ENCODE data around the gene EPHA6. TPM values are rescaled to one million over a fixed set of nuclear protein-coding genes. Genes with fewer than 3 reads are reported as not detected.

Gene EPHA6
- total RNA-seq, 6 donors from 2014 or later, result 0.14 to 1.0 (median 0.57) TPM; not detected in 3

- Histone ChIP-seq H3K27me3 (no peaks in the 10 kb centered on the region), H3K4me1 (no peaks in the 10 kb centered on the region), H3K27ac (no peak overlapping the region), H3K4me3 (no peak overlapping the region), H3K36me3 (no peaks in the 10 kb centered on the region), H3K9me3 (no peaks in the 10 kb centered on the region)
- TF ChIP-seq POLR2AphosphoS5 (IDR thresholded peaks at IDR 0.05) (no peak), POLR2A (IDR thresholded peaks at IDR 0.05) (no peak), EP300 (IDR thresholded peaks at IDR 0.05) (no peak)
- TF ChIP-seq, protein P1, sequence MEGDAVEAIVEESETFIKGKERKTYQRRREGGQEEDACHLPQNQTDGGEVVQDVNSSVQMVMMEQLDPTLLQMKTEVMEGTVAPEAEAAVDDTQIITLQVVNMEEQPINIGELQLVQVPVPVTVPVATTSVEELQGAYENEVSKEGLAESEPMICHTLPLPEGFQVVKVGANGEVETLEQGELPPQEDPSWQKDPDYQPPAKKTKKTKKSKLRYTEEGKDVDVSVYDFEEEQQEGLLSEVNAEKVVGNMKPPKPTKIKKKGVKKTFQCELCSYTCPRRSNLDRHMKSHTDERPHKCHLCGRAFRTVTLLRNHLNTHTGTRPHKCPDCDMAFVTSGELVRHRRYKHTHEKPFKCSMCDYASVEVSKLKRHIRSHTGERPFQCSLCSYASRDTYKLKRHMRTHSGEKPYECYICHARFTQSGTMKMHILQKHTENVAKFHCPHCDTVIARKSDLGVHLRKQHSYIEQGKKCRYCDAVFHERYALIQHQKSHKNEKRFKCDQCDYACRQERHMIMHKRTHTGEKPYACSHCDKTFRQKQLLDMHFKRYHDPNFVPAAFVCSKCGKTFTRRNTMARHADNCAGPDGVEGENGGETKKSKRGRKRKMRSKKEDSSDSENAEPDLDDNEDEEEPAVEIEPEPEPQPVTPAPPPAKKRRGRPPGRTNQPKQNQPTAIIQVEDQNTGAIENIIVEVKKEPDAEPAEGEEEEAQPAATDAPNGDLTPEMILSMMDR (IDR thresholded peaks at IDR 0.05), result no peak
- WGBS, 2 donors, result 83 to 86% methylated on average over 2 of the region's 2 CpGs
- no peak for ATAC-seq (ENCODE audit: low FRiP score in 2 of 2)
- DNase-seq, result no peak
These were observed 616.2 kb downstream of the EPHA6 start for GRCh38 chr3:97430601-97431000.

DNA sequence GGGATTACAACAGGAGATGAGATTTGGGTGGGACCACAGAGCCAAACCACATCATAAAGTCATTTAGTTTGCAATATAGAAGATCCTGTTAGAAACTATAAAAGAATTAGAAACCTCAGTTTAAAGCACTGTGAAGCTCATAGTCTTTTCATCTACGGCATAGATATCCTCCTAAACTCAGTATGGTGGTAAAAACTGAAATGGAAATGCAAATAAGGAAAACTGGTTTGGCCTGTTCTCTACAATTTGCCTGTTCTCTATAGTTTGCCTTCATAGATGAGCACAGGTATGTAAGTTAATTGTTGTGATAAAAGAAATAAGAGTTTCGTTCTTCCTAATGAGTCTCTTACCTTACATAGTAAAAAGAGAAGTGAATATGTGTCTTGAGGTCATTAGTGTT, 618.5 kb downstream of the EPHA6 start:
- no peak overlapping the region for H3K4me3 ChIP-seq
- DNase-seq, result no peak
- WGBS, 2 donors, result 64 to 69% methylated on average over 2 of the region's 2 CpGs
- no peak for ATAC-seq (ENCODE audit: low FRiP score in 2 of 2)
- no peaks in the 10 kb centered on the region for H3K9me3 ChIP-seq
- H3K4me1 ChIP-seq, result no peaks in the 10 kb centered on the region
- H3K27ac ChIP-seq, result no peak overlapping the region
- H3K27me3 ChIP-seq, result no peaks in the 10 kb centered on the region
- TF ChIP-seq POLR2AphosphoS5 (IDR thresholded peaks at IDR 0.05), result no peak
- no peak for TF ChIP-seq EP300 (IDR thresholded peaks at IDR 0.05)
- TF ChIP-seq, protein P1 (IDR thresholded peaks at IDR 0.05), result no peak
- no peak for TF ChIP-seq POLR2A (IDR thresholded peaks at IDR 0.05)
- H3K36me3 ChIP-seq, result no peaks in the 10 kb centered on the region

GRCh38 chr3:97438131-97438530, 623.7 kb downstream of the EPHA6 start:
- Histone ChIP-seq H3K4me3 (no peak overlapping the region), H3K9me3 (no peaks in the 10 kb centered on the region), H3K36me3 (no peaks in the 10 kb centered on the region), H3K27ac (no peak overlapping the region), H3K27me3 (no peaks in the 10 kb centered on the region), H3K4me1 (no peaks in the 10 kb centered on the region)
- ATAC-seq (ENCODE audit: low FRiP score in 2 of 2), result no peak
- no peak for DNase-seq
- 70 to 77% methylated on average over 1 of the region's 1 CpG for WGBS, 2 donors
- TF ChIP-seq POLR2A (IDR thresholded peaks at IDR 0.05), result no peak
- TF ChIP-seq EP300 (IDR thresholded peaks at IDR 0.05), result no peak
- TF ChIP-seq POLR2AphosphoS5 (IDR thresholded peaks at IDR 0.05), result no peak
- TF ChIP-seq, protein P1 (IDR thresholded peaks at IDR 0.05), result no peak

DNA sequence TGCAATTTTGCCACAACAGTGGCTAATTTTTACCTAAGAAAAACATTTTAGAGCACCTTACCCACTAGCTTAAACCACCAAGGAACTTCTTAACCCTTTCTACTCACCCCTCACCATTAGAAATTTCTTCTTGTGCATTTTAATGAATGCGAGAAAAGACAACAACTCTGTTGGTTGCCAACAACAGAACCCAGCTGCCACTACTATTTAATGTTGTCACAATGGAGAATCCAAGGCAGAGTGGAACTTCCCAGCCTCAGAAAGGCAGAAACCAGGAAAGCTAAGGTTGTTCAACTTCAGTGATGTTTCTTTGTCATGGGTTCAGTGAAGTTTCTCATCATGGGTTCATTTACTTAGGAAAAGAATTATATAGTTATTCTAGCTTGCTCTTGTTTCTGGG, 625.0 kb downstream of the EPHA6 start:
- 69 to 71% methylated on average over 1 of the region's 1 CpG for WGBS, 2 donors
- DNase-seq, result no peak
- Histone ChIP-seq H3K4me3 (no peak overlapping the region), H3K27me3 (no peaks in the 10 kb centered on the region), H3K9me3 (no peaks in the 10 kb centered on the region), H3K4me1 (no peaks in the 10 kb centered on the region), H3K27ac (no peak overlapping the region), H3K36me3 (no peaks in the 10 kb centered on the region)
- no peak for TF ChIP-seq EP300 (IDR thresholded peaks at IDR 0.05)
- TF ChIP-seq POLR2A (IDR thresholded peaks at IDR 0.05), result no peak
- TF ChIP-seq, protein P1 (IDR thresholded peaks at IDR 0.05), result no peak
- no peak for TF ChIP-seq POLR2AphosphoS5 (IDR thresholded peaks at IDR 0.05)
- no peak for ATAC-seq (ENCODE audit: low FRiP score in 2 of 2)

DNA sequence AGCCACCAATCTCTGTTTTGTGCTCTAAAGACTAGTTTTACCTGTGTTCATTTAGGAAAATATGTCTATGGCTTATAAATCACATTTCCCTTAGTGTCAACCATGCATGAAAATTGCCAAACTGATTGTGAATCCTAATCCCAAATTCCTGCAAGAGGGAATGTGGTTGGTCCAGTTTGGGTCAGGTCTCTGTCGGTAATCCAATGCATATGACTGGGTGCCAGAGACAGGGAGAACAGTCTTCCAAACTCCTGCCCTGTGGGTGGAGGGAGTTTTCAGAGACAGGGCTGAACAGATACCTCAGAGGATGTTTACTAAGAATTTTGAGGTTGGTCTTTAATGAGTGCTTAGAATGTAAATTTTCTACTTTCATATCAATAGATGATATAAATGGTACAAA, 649.6 kb downstream of the EPHA6 start:
- TF ChIP-seq POLR2AphosphoS5 (IDR thresholded peaks at IDR 0.05), result no peak
- TF ChIP-seq, protein P1 (IDR thresholded peaks at IDR 0.05), result no peak
- TF ChIP-seq EP300 (IDR thresholded peaks at IDR 0.05), result no peak
- no peak for TF ChIP-seq POLR2A (IDR thresholded peaks at IDR 0.05)
- no peak for ATAC-seq (ENCODE audit: low FRiP score in 2 of 2)
- Histone ChIP-seq H3K27me3 (no peaks in the 10 kb centered on the region), H3K4me3 (no peak overlapping the region), H3K4me1 (no peaks in the 10 kb centered on the region), H3K27ac (no peak overlapping the region), H3K36me3 (no peaks in the 10 kb centered on the region), H3K9me3 (no peaks in the 10 kb centered on the region)
- DNase-seq, result no peak
- 24 to 38% methylated on average over 1 of the region's 1 CpG for WGBS, 2 donors
